SW480 (cell line): Measurements from ENCODE around the gene PRKCH.

ENCODE experiments used
- DNase-seq: peaks from one replicate; pipeline ENCODE4 v3.0.0-alpha.2; 2016; ENCODE audit warnings: low spot score

The PRKCH gene

GRCh38 chr14:61492474-61492873, 171.1 kb downstream of the PRKCH start:
- no peak for DNase-seq

GRCh38 chr14:61493239-61493638, 171.9 kb downstream of the PRKCH start:
- DNase-seq = peak; percentile 23

GRCh38 chr14:61494018-61494417, 172.6 kb downstream of the PRKCH start:
- no peak for DNase-seq

GRCh38 chr14:61495809-61496208, 174.4 kb downstream of the PRKCH start:
- no peak for DNase-seq

GRCh38 chr14:61498303-61498702, 176.9 kb downstream of the PRKCH start:
- DNase-seq = no peak

GRCh38 chr14:61498811-61499210, 177.4 kb downstream of the PRKCH start:
- DNase-seq = no peak

- DNase-seq = no peak
These were observed 178.6 kb downstream of the PRKCH start for GRCh38 chr14:61499991-61500390.

- DNase-seq = no peak
These were observed 180.5 kb downstream of the PRKCH start for GRCh38 chr14:61501714-61502458.

- DNase-seq = no peak
These were observed 181.2 kb downstream of the PRKCH start for GRCh38 chr14:61502459-61503093.

- no peak for DNase-seq
These were observed 181.9 kb downstream of the PRKCH start for GRCh38 chr14:61503167-61503801.

- DNase-seq = no peak
These were observed 183.5 kb downstream of the PRKCH start for GRCh38 chr14:61504901-61505300.

- no peak for DNase-seq
These were observed 184.7 kb downstream of the PRKCH start for GRCh38 chr14:61505815-61506809.

GRCh38 chr14:61508526-61508925, 187.1 kb downstream of the PRKCH start:
- no peak for DNase-seq

- no peak for DNase-seq
These were observed 189.6 kb downstream of the PRKCH start for GRCh38 chr14:61510736-61511557.

GRCh38 chr14:61511558-61511948, 190.2 kb downstream of the PRKCH start:
- DNase-seq = peak; percentile 80

- peak; percentile 66 for DNase-seq
These were observed 190.9 kb downstream of the PRKCH start for GRCh38 chr14:61512026-61512834.

GRCh38 chr14:61513986-61514830, 192.8 kb downstream of the PRKCH start:
- no peak for DNase-seq

GRCh38 chr14:61514927-61515326, 193.5 kb downstream of the PRKCH start:
- no peak for DNase-seq

- no peak for DNase-seq
These were observed 194.2 kb downstream of the PRKCH start for GRCh38 chr14:61515436-61516117.
